HG03378 (cell line): ENCODE data around the gene ENTHD1.
A peak's percentile ranks its signal among the peaks of the same experiment; 100 is the strongest.

Experiments
- ATAC-seq: cut with Tn5 transposase; IDR thresholded peaks from one replicate; pipeline ENCODE4 v1.9.1; 2021; ENCODE audit warnings: mild to moderate bottlenecking, moderate library complexity; ENCODE audit not compliant: unreplicated experiment

The ENTHD1 gene

DNA sequence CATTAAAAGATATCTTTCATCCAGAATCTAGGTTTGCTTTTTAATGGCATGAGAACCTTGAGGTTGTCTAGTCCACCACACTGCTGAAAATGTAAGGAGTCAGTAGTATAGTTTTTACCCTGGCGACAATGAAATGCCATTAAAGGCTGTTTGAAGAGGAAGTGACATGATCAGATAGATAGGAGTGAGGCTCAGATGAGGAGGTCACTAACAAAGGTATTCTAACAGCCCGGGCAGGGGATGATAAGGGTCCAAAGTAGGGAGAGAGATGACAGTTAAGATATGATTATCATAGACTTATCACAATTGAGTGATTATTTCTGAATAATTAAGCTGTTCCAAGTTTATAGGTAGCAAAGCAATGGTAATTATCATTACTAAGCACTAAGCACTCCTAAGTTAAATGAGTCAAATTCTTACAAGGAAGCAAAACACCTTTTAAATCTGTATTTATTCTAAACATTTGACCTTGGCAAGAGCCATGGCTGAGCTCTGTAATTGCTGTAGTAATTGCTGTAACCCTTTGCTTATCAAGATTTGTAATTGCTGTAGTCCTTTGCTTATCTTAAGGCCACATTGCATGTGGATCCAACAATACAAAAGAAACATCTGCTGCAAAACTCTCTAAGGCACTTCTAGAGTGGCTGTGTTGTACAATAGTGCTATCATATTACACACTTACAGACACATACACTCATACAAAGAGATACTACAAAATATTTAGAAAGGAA lies 92.6 kb downstream of the ENTHD1 start:
- ATAC-seq: no peak

- no peak for ATAC-seq
These were observed 95.9 kb downstream of the ENTHD1 start for GRCh38 chr22:39797528-39798147.

- ATAC-seq: no peak
These were observed 103.8 kb downstream of the ENTHD1 start for GRCh38 chr22:39789788-39790187.

GRCh38 chr22:39785232-39785631 lies 108.3 kb downstream of the ENTHD1 start:
- ATAC-seq: no peak

GRCh38 chr22:39777716-39778454 lies 115.7 kb downstream of the ENTHD1 start:
- ATAC-seq: no peak

DNA sequence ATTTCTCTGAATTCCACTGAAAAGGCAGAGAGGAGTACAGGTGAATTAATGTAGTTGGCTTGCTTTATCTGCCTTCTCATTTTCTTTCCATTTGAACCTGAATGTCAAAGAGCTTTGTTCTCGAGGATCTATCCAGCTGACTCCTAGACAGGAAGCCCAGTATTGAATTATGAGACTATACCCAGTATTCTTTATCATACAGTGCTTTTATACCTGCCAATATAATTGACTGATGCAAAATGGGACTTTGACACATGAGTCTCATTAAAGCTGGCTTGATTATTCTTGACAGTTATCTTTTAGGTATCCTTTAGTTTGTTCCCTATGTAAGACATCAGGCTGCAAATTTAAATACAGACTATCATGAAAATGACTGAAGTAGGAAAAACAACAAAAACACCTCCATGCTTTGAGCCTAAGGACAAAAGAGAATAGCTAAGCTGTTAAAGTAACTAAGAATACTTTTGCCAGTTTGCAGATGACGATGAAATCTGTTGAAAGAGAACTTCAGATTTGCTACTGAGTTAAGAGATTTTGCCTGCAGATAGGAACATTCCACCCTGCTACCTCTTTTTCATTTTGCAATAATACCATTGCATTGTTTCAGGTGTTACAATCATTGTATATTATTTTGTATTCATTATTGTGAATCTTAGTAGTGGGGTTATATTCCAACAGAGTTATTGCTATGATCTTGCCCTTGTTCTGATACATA lies 117.1 kb downstream of the ENTHD1 start:
- ATAC-seq: no peak

- ATAC-seq: peak; percentile 53
These were observed 119.5 kb downstream of the ENTHD1 start for GRCh38 chr22:39773976-39774539.

GRCh38 chr22:39773503-39773902 lies 120.1 kb downstream of the ENTHD1 start:
- ATAC-seq: no peak

DNA sequence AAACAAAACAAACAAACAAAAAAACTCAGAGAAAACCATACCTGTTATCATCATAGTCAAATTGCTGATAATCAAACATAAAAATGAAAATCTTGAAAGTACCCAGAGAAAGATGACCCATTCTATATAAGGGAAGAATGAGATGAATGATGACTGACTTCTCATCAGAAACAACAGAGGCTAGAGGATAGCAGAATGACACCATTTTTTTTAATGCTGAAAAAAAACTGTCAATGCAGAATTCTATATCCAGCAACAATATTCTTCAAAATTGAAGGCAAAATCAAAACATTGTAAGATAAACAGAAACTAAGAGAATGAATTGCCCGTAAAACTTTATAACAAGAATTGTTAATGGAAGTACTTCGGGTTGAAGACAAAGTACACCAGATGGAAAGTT lies 122.1 kb downstream of the ENTHD1 start:
- ATAC-seq: no peak

DNA sequence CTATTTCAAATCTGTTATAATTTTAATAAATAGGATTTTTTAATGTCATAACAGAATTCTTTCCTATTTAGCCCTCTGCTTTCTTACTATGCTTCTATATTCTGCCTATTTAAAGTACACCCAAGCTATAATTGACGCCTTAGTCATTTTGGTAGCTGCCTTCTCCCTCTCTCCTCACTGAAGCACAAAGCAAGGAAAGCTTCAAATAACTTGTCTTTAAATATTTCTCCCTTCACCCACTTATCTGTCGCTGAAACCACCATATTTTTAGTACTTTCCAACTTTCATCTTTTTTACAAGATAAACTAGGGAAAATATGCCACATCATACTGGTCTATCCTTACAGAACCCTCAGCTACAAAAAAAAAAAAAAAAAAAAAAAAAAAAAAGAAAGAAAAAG lies 127.9 kb downstream of the ENTHD1 start:
- ATAC-seq: no peak

DNA sequence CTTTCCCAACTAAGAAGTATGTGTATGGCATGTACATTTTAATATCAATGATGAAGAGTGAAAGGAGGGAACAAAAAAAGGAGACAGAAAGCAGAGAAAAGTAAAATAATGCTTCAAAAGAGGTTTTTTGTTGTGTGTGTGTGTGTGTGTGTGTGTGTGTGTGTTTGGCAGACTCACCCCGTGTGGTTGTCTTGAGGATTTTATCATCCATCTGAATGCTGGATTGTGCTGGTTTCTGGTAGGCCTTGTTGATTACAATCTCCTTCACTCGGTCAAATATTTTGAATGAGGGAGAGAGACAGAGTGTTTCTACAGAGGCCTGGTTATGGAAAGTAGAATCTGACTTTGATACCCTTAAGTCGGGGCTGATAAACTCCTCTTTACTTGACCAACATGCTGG lies 128.5 kb downstream of the ENTHD1 start:
- no peak for ATAC-seq

DNA sequence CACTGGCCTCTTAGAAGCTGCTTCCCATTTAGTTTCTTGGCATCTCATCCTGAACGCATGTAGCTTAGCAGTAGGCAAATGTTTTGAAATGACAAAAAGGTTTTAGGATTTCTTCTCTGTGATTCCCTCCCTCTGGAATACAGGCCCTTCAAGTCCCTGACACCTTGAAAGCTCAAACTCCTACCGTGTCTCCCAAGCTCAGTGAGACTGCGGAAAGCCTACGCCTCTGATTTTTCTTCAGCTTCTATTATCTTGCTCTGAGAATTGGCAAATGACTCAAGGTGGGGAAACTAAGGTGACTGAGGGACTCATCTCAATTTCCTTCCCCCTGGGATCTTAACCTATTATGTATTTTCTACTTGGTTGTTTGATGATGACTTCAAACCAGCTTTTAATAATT lies 130.3 kb downstream of the ENTHD1 start:
- ATAC-seq: no peak

GRCh38 chr22:39750759-39751158 lies 142.8 kb downstream of the ENTHD1 start:
- ATAC-seq: no peak

- ATAC-seq: no peak
These were observed 144.7 kb downstream of the ENTHD1 start for GRCh38 chr22:39748877-39749276.

DNA sequence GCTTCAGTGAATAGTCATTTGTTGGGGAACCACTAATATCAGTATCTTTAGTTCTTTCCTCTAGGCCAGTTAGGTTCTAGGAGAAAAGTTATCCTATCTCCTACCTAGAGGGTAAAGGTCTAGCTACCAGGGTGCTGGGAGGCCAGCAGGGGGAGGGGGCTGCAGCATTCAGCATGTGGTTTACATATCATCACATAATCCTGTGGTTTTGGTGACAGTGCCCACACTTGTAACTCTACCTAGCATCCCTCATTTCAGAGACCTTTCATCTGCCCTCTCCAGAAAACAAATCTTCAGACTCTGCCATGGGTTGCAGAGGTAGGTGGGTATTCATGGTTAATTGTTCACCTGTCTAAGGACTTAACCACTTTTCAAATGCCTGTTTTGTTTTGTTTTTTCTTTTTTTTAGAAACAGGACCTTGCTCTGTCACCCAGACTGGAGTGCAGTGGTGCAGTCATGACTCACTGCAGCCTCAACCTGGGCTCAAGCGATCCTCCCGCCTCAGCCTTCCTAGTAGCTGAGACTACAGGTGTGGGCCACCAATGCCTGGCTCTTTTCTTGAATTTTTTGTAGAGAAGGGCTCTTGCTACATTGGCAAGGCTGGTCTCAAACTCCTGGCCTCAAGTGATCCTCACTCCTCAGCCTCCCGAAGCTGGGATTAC lies 146.8 kb downstream of the ENTHD1 start:
- ATAC-seq: no peak

- no peak for ATAC-seq
These were observed 147.8 kb downstream of the ENTHD1 start for GRCh38 chr22:39745789-39746188.

- no peak for ATAC-seq
These were observed 149.2 kb downstream of the ENTHD1 start for GRCh38 chr22:39744353-39744752.

GRCh38 chr22:39743935-39744334 lies 149.6 kb downstream of the ENTHD1 start:
- no peak for ATAC-seq

DNA sequence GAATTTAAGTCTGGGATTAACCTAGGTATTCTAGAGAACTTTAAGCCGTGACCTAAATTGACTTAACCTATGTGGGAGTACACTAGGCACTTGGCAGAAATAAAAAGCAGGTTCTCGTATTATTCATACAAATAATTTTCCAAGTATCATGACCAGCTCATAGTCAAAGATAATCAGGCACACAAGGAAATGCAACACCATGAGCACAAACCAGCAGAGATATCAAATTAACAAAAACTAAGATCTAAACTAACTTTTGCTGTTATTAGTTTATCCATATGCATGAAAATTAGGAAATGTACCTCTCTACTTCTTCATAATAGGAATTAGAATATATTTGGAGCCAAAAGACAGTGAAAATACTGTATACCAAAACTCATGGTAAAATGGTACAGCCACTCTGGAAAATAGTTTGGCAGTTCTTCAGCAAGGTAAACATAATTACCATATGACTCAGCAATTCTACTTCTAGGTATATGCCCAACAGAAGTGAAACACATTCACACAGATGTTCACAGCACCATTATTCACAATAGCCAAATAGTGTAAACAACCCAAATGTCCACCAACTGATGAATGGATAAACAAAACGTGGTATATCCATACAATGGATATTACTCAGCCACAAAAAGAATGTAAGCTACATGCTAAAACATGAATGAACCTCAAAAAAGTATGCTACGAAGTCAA lies 154.1 kb downstream of the ENTHD1 start:
- no peak for ATAC-seq

GRCh38 chr22:39738746-39739145 lies 154.8 kb downstream of the ENTHD1 start:
- no peak for ATAC-seq
